NCI-H187 (cell line): ENCODE measurements around the gene ELAPOR1.
A peak's percentile ranks its signal among the peaks of the same experiment; 100 is the strongest.

Experiments
- DNase-seq, 2 experiments: peaks; one replicate each; lab custom pipeline; 2025; lab: John Stamatoyannopoulos, UW

ELAPOR1 gene

GRCh38 chr1:109113590-109114341 lies at the start of gene ELAPOR1:
ELAPOR1 (plus strand) TSS chr1:109114115; CDS start chr1:109114184, 69 bp downstream.
- peak; percentile 42 to 65 for DNase-seq

GRCh38 chr1:109065137-109065536 lies 48.8 kb upstream of the ELAPOR1 start:
- no peak for DNase-seq

- DNase-seq, result no peak
Measured at GRCh38 chr1:109067883-109068282, 46.0 kb upstream of the ELAPOR1 start.

- no peak for DNase-seq
Measured at GRCh38 chr1:109069294-109069693, 44.6 kb upstream of the ELAPOR1 start.

- peak; percentile 73 to 79 for DNase-seq
Measured at GRCh38 chr1:109075531-109076490, 38.1 kb upstream of the ELAPOR1 start, which contains the start of gene TAF13. TAF13 (minus strand) TSS chr1:109076003; CDS start chr1:109075947, 56 bp downstream.

GRCh38 chr1:109078317-109078716 lies 35.6 kb upstream of the ELAPOR1 start:
- no peak for DNase-seq

- DNase-seq, result no peak
Measured at GRCh38 chr1:109079240-109079622, 34.7 kb upstream of the ELAPOR1 start.

GRCh38 chr1:109080441-109081082 lies 33.4 kb upstream of the ELAPOR1 start:
- no peak for DNase-seq

GRCh38 chr1:109083501-109083900 lies 30.4 kb upstream of the ELAPOR1 start:
- no peak for DNase-seq

- no peak for DNase-seq
Measured at GRCh38 chr1:109083923-109084322, 30.0 kb upstream of the ELAPOR1 start.

GRCh38 chr1:109084563-109085517 lies 29.1 kb upstream of the ELAPOR1 start:
- no peak for DNase-seq

- peak; percentile 60 to 65 for DNase-seq
Measured at GRCh38 chr1:109089242-109090015, 24.5 kb upstream of the ELAPOR1 start.

- DNase-seq, result peak; percentile 53 to 84
Measured at GRCh38 chr1:109090196-109091077, 23.5 kb upstream of the ELAPOR1 start, which contains the start of gene TMEM167B. TMEM167B (plus strand) TSS chr1:109090764; CDS start chr1:109090873, 109 bp downstream.

GRCh38 chr1:109091078-109091838 lies 22.7 kb upstream of the ELAPOR1 start:
- DNase-seq, result no peak

- no peak for DNase-seq
Measured at GRCh38 chr1:109091839-109092193, 22.1 kb upstream of the ELAPOR1 start.

- DNase-seq, result no peak
Measured at GRCh38 chr1:109094377-109094803, 19.5 kb upstream of the ELAPOR1 start.

- no peak for DNase-seq
Measured at GRCh38 chr1:109094871-109095270, 19.0 kb upstream of the ELAPOR1 start.

- no peak for DNase-seq
Measured at GRCh38 chr1:109095631-109096030, 18.3 kb upstream of the ELAPOR1 start.
